Cortex of kidney (tissue), 1 donor: ENCODE measurements around the gene DDX49.
"Not testable (repeated sequence)": the region's sequence is repeated elsewhere in the genome, so short reads cannot be mapped to it uniquely, and the experiment has no call there.

Experiments
- DNase-seq: peaks from one replicate; lab custom pipeline; 2025; lab: John Stamatoyannopoulos, UW

Gene DDX49

GRCh38 chr19:18910801-18911436 is 8.6 kb upstream of the DDX49 start:
- no peak for DNase-seq

GRCh38 chr19:18912933-18913332 is 6.6 kb upstream of the DDX49 start:
- no peak for DNase-seq

GRCh38 chr19:18913466-18913865 is 6.0 kb upstream of the DDX49 start:
- DNase-seq = no peak

GRCh38 chr19:18915639-18916038 is 3.9 kb upstream of the DDX49 start:
- no peak for DNase-seq

GRCh38 chr19:18917593-18917992 is 1.9 kb upstream of the DDX49 start:
- not testable (repeated sequence) for DNase-seq

GRCh38 chr19:18919900-18920214 is 342 bp downstream of the DDX49 start:
- DNase-seq = no peak

- DNase-seq = no peak
These were observed 885 bp downstream of the DDX49 start for GRCh38 chr19:18920400-18920799.

- no peak for DNase-seq
These were observed 2.1 kb downstream of the DDX49 start for GRCh38 chr19:18921593-18921992.

- no peak for DNase-seq
These were observed 2.9 kb downstream of the DDX49 start for GRCh38 chr19:18922228-18922985.

GRCh38 chr19:18924684-18925213 is 5.2 kb downstream of the DDX49 start:
- DNase-seq = no peak

GRCh38 chr19:18928018-18928805 is 8.7 kb downstream of the DDX49 start:
- no peak for DNase-seq

- no peak for DNase-seq
These were observed 9.8 kb downstream of the DDX49 start for GRCh38 chr19:18929311-18929710.

GRCh38 chr19:18931316-18932162 is 12.0 kb downstream of the DDX49 start:
- no peak for DNase-seq

- no peak for DNase-seq
These were observed 12.8 kb downstream of the DDX49 start for GRCh38 chr19:18932216-18932841.

GRCh38 chr19:18933297-18933696 is 13.8 kb downstream of the DDX49 start:
- DNase-seq = no peak

- DNase-seq = no peak
These were observed 19.6 kb downstream of the DDX49 start for GRCh38 chr19:18939163-18939562.

- no peak for DNase-seq
These were observed 20.6 kb downstream of the DDX49 start for GRCh38 chr19:18939922-18940768.

- no peak for DNase-seq
These were observed 21.5 kb downstream of the DDX49 start, which contains the start of gene HOMER3 for GRCh38 chr19:18940769-18941627. TSS of gene HOMER3 (minus strand) at chr19:18941217. CDS start at chr19:18938982, 2,235 bp downstream.

- DNase-seq = no peak
These were observed 22.3 kb downstream of the DDX49 start for GRCh38 chr19:18941628-18942354.
